B cell (primary cell): ENCODE results near the gene COL11A1.

Source experiments
- CTCF ChIP-seq: fragments of 200-600 bp; IDR thresholded peaks from one replicate; pipeline ENCODE4 v1.8.0; 2022; ENCODE audit warnings: antibody characterized with exemption, mild to moderate bottlenecking
- EZH2 ChIP-seq: IDR thresholded peaks from 2 replicates; pipeline ENCODE4 v1.6.1; 2012; ENCODE audit warnings: borderline replicate concordance, low read depth, mild to moderate bottlenecking, moderate library complexity, low read length; ENCODE audit not compliant: insufficient read depth, poor library complexity, severe bottlenecking

GRCh38 chr1:103087256-103087655, 21.1 kb downstream of the COL11A1 start:
- TF ChIP-seq CTCF (no peak), EZH2 (no peak)
